MCF 10A (cell line): ENCODE measurements around the gene CABYR. TPM values are rescaled to one million over a fixed set of nuclear protein-coding genes. Genes with fewer than 3 reads are reported as not detected.
A peak's percentile ranks its signal among the peaks of the same experiment; 100 is the strongest.

Experiments used
- BruUV-seq: library from RNA; stranded (reverse); fragments of 400-500 nt; replicated peaks from 2 replicates; lab custom pipeline; 2021; lab: Mats Ljungman, UMichigan
- CTCF ChIA-PET: fragments of 300-600 bp; sonication (Branson Sonifier 250); formaldehyde crosslinking; extraction: SDS; loops from one replicate; lab custom pipeline; 2021; ENCODE audit warnings: antibody characterized with exemption, inconsistent platforms; lab: Yijun Ruan, JAX
- POLR2A ChIA-PET: fragments of 300-600, 350-650 bp; sonication (Branson Sonifier 250); formaldehyde crosslinking; extraction: SDS; loops from one replicate; lab custom pipeline; 2020; ENCODE audit warnings: antibody characterized with exemption, inconsistent platforms; lab: Yijun Ruan, JAX
- DNase-seq: peaks from one replicate; pipeline ENCODE4 v3.0.0-alpha.2; 2018; ENCODE audit not compliant: unreplicated experiment
- H3K27ac Mint-ChIP-seq: one replicate; pipeline ENCODE4 v1.8.0; 2022; ENCODE audit warnings: mild to moderate bottlenecking, low read depth, mixed read lengths; ENCODE audit not compliant: unreplicated experiment
- H3K27me3 Mint-ChIP-seq: one replicate; pipeline ENCODE4 v1.8.0; 2022; ENCODE audit warnings: mixed read lengths; ENCODE audit not compliant: insufficient read depth, unreplicated experiment
- H3K36me3 Mint-ChIP-seq: one replicate; pipeline ENCODE4 v1.8.0; 2022; ENCODE audit warnings: mild to moderate bottlenecking, moderate library complexity, mixed read lengths; ENCODE audit not compliant: insufficient read depth, unreplicated experiment
- H3K4me1 Mint-ChIP-seq: one replicate; pipeline ENCODE4 v1.8.0; 2022; ENCODE audit warnings: mixed read lengths; ENCODE audit not compliant: insufficient read depth, unreplicated experiment
- H3K4me3 Mint-ChIP-seq: one replicate; pipeline ENCODE4 v1.8.0; 2022; ENCODE audit warnings: mild to moderate bottlenecking, moderate library complexity, mixed read lengths; ENCODE audit not compliant: unreplicated experiment
- H3K9me3 Mint-ChIP-seq: one replicate; pipeline ENCODE4 v1.8.0; 2022; ENCODE audit warnings: mixed read lengths; ENCODE audit not compliant: unreplicated experiment
- CTCF ChIP-seq: fragments of 200-600 bp; IDR thresholded peaks from one replicate; pipeline ENCODE4 v1.8.0; 2022; ENCODE audit warnings: antibody characterized with exemption, mild to moderate bottlenecking; ENCODE audit not compliant: unreplicated experiment
- intact Hi-C: fragments of 100-400 bp; cut with micrococcal nuclease; formaldehyde crosslinking; loops from 2 replicates; pipeline ENCODE4 v1.14.1; 2022
- total RNA-seq: library from RNA; stranded (reverse); gene quantifications from 2 replicates; pipeline ENCODE4 v1.2.3, GENCODE V29; 2022

CABYR gene
- total RNA-seq, 1 experiment from 2014 or later = 3.0 TPM

- ChIA-PET POLR2A (no interaction called here), CTCF (no interaction called here)
- Mint-ChIP-seq H3K27ac (no peak overlapping the region), H3K27me3 (no peaks in the 10 kb centered on the region), H3K36me3 (peaks cover 41% of the 10 kb centered on the region), H3K4me1 (no peaks in the 10 kb centered on the region), H3K4me3 (no peak overlapping the region), H3K9me3 (no peaks in the 10 kb centered on the region)
- intact Hi-C loops = no loop called here
- BruUV-seq = no TSS peak
- DNase-seq = no peak
- no peak for TF ChIP-seq CTCF
Observed at GRCh38 chr18:24168496-24168895, 29.6 kb downstream of the CABYR start.

GRCh38 chr18:24170360-24170759 is 31.5 kb downstream of the CABYR start:
- H3K36me3 Mint-ChIP-seq = peaks cover 25% of the 10 kb centered on the region
- DNase-seq = no peak
- ChIA-PET POLR2A (no interaction called here), CTCF (no interaction called here)
- no peak overlapping the region for H3K27ac Mint-ChIP-seq
- H3K27me3 Mint-ChIP-seq = no peaks in the 10 kb centered on the region
- H3K4me3 Mint-ChIP-seq = no peak overlapping the region
- H3K4me1 Mint-ChIP-seq = no peaks in the 10 kb centered on the region
- no TSS peak for BruUV-seq
- H3K9me3 Mint-ChIP-seq = no peaks in the 10 kb centered on the region
- no peak for TF ChIP-seq CTCF
- intact Hi-C loops = no loop called here

- POLR2A ChIA-PET = no interaction called here
- no peaks in the 10 kb centered on the region for H3K9me3 Mint-ChIP-seq
- no peaks in the 10 kb centered on the region for H3K4me1 Mint-ChIP-seq
- no peak overlapping the region for H3K4me3 Mint-ChIP-seq
- DNase-seq = no peak
- CTCF ChIA-PET = interaction anchor here (0.6 to 1.2 kb wide), 3 partner anchors 28 to 315 kb away, joined by 3 to 4 read pairs (median 4); no protein-coding TSS in a partner anchor
- no TSS peak for BruUV-seq
- intact Hi-C loops = no loop called here
- H3K36me3 Mint-ChIP-seq = peaks cover 18% of the 10 kb centered on the region
- no peak overlapping the region for H3K27ac Mint-ChIP-seq
- H3K27me3 Mint-ChIP-seq = no peaks in the 10 kb centered on the region
- TF ChIP-seq CTCF = no peak
Observed at GRCh38 chr18:24173997-24174396, 35.1 kb downstream of the CABYR start.

GRCh38 chr18:24176727-24177416 is 38.0 kb downstream of the CABYR start:
- TF ChIP-seq CTCF = peak; percentile 82
- H3K27me3 Mint-ChIP-seq = no peaks in the 10 kb centered on the region
- peak; percentile 65 for DNase-seq
- no peak overlapping the region for H3K4me3 Mint-ChIP-seq
- H3K4me1 Mint-ChIP-seq = peaks cover 4% of the 10 kb centered on the region
- peaks cover 14% of the 10 kb centered on the region for H3K36me3 Mint-ChIP-seq
- intact Hi-C loops = loop anchor here (1.0 kb wide), 2 partner anchors 95 to 182 kb away; no protein-coding TSS in a partner anchor
- ChIA-PET POLR2A (interaction anchor here (0.7 to 3.5 kb wide), 5 partner anchors 14 to 139 kb away, joined by 3 to 14 read pairs (median 4); no protein-coding TSS in a partner anchor), CTCF (interaction anchor here (0.5 to 3.5 kb wide), 37 partner anchors 13 to 601 kb away, joined by 3 to 54 read pairs (median 4); no protein-coding TSS in a partner anchor)
- H3K9me3 Mint-ChIP-seq = no peaks in the 10 kb centered on the region
- no peak overlapping the region for H3K27ac Mint-ChIP-seq
- BruUV-seq = no TSS peak
